HEK293T (cell line): Measurements from ENCODE around the gene MYO7A.
"Not testable (repeated sequence)": the region's sequence is repeated elsewhere in the genome, so short reads cannot be mapped to it uniquely, and the experiment has no call there.

Experiments
- CTCF ChIA-PET: fragments of 350-600 bp; formaldehyde crosslinking; extraction: SDS; loops from one replicate; lab custom pipeline; 2021; ENCODE audit warnings: antibody characterized with exemption, inconsistent platforms; lab: Yijun Ruan, JAX
- POLR2A ChIA-PET: fragments of 350-600 bp; formaldehyde crosslinking; extraction: SDS; loops from one replicate; lab custom pipeline; 2020; ENCODE audit warnings: antibody characterized with exemption, inconsistent platforms; lab: Yijun Ruan, JAX
- DNase-seq: peaks from one replicate; pipeline ENCODE4 v3.0.0; 2012; ENCODE audit warnings: mixed read lengths; ENCODE audit errors: extremely low spot score
- ARNT ChIP-seq: fragments of 450-650 bp; IDR thresholded peaks from 2 replicates; pipeline ENCODE4 v1.6.1; 2017; ENCODE audit warnings: mild to moderate bottlenecking
- BHLHE40 ChIP-seq: fragments of 450-650 bp; IDR thresholded peaks from 2 replicates; pipeline ENCODE4 v1.6.1; 2016; ENCODE audit warnings: mild to moderate bottlenecking, moderate library complexity, borderline replicate concordance
- CTBP1 ChIP-seq: fragments of 450-650 bp; IDR thresholded peaks from 2 replicates; pipeline ENCODE4 v1.6.1; 2016; ENCODE audit warnings: borderline replicate concordance
- ELF4 ChIP-seq: fragments of 450-650 bp; IDR thresholded peaks from 2 replicates; pipeline ENCODE4 v1.6.1; 2017; ENCODE audit warnings: antibody characterized with exemption
- FOXA1 ChIP-seq: fragments of 450-650 bp; IDR thresholded peaks from 2 replicates; pipeline ENCODE4 v1.6.1; 2016; ENCODE audit warnings: mild to moderate bottlenecking
- FOXK2 ChIP-seq: fragments of 450-650 bp; IDR thresholded peaks from 2 replicates; pipeline ENCODE4 v1.6.1; 2016; ENCODE audit warnings: mild to moderate bottlenecking
- FOXM1 ChIP-seq: fragments of 450-650 bp; IDR thresholded peaks from 2 replicates; pipeline ENCODE4 v1.6.1; 2017; ENCODE audit warnings: mild to moderate bottlenecking, borderline replicate concordance
- HDGF ChIP-seq: fragments of 450-650 bp; IDR thresholded peaks from 2 replicates; pipeline ENCODE4 v1.6.1; 2017; ENCODE audit warnings: antibody characterized with exemption, borderline replicate concordance
- L3MBTL2 ChIP-seq: fragments of 450-650 bp; conservative IDR thresholded peaks from 2 replicates; pipeline ENCODE4 v1.6.1; 2016; ENCODE audit warnings: mild to moderate bottlenecking
- LEF1 ChIP-seq: fragments of 450-650 bp; IDR thresholded peaks from 2 replicates; pipeline ENCODE4 v1.6.1; 2017; ENCODE audit warnings: mild to moderate bottlenecking, borderline replicate concordance
- NFRKB ChIP-seq: fragments of 450-650 bp; IDR thresholded peaks from 2 replicates; pipeline ENCODE4 v1.6.1; 2016; ENCODE audit warnings: mild to moderate bottlenecking, moderate library complexity
- SP1 ChIP-seq: fragments of 450-650 bp; IDR thresholded peaks from 2 replicates; pipeline ENCODE4 v1.6.1; 2017
- SUZ12 ChIP-seq: fragments of 450-650 bp; IDR thresholded peaks from 2 replicates; pipeline ENCODE4 v1.6.1; 2016; ENCODE audit warnings: mild to moderate bottlenecking
- TARDBP ChIP-seq: fragments of 450-650 bp; IDR thresholded peaks from 2 replicates; pipeline ENCODE4 v1.6.1; 2016
- ZNF384 ChIP-seq: fragments of 450-650 bp; IDR thresholded peaks from 2 replicates; pipeline ENCODE4 v1.6.1; 2016
- TF ChIP-seq, protein P1 (sequence below): fragments of 450-650 bp; IDR thresholded peaks from 2 replicates; pipeline ENCODE4 v1.6.1; 2016

Gene MYO7A

DNA sequence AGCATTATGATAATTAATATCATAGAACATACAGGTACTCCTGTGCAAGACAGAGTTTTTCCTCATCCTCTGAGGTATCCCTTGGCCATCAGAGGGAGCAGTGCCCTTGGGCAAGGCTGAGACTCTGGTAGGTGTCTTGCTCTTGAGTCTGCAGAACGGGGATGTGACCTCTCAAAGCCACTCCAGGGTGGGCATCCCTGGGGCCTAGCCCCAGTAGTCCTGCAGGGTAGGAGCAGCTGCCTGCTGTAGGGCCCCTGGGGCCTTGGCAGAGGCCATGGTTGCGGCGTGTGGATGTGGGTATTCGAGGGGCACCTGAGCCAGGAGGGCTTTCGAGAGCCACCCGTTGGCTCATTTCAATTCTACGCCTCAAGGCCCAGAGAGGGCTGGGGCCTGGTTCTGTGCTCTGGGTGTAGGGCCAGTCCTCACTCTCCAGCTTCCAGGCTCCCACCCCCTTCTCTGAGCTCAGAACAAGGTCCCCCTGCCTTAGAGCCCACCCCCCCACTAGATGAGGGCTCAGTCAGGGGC, 33.1 kb upstream of the MYO7A start:
- POLR2A ChIA-PET = no interaction called here
- CTCF ChIA-PET = interaction anchor here (0.6 to 1.0 kb wide), 4 partner anchors 8 to 91 kb away, joined by 3 to 5 read pairs (median 3); no protein-coding TSS in a partner anchor
- DNase-seq = no peak
- TF ChIP-seq NFRKB = no peak
- TF ChIP-seq FOXA1 = no peak
- TF ChIP-seq CTBP1 = no peak
- no peak for TF ChIP-seq ZNF384
- TF ChIP-seq, protein P1, sequence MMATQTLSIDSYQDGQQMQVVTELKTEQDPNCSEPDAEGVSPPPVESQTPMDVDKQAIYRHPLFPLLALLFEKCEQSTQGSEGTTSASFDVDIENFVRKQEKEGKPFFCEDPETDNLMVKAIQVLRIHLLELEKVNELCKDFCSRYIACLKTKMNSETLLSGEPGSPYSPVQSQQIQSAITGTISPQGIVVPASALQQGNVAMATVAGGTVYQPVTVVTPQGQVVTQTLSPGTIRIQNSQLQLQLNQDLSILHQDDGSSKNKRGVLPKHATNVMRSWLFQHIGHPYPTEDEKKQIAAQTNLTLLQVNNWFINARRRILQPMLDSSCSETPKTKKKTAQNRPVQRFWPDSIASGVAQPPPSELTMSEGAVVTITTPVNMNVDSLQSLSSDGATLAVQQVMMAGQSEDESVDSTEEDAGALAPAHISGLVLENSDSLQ = no peak
- no peak for TF ChIP-seq L3MBTL2
- TF ChIP-seq BHLHE40 = no peak
- no peak for TF ChIP-seq TARDBP
- no peak for TF ChIP-seq ELF4

DNA sequence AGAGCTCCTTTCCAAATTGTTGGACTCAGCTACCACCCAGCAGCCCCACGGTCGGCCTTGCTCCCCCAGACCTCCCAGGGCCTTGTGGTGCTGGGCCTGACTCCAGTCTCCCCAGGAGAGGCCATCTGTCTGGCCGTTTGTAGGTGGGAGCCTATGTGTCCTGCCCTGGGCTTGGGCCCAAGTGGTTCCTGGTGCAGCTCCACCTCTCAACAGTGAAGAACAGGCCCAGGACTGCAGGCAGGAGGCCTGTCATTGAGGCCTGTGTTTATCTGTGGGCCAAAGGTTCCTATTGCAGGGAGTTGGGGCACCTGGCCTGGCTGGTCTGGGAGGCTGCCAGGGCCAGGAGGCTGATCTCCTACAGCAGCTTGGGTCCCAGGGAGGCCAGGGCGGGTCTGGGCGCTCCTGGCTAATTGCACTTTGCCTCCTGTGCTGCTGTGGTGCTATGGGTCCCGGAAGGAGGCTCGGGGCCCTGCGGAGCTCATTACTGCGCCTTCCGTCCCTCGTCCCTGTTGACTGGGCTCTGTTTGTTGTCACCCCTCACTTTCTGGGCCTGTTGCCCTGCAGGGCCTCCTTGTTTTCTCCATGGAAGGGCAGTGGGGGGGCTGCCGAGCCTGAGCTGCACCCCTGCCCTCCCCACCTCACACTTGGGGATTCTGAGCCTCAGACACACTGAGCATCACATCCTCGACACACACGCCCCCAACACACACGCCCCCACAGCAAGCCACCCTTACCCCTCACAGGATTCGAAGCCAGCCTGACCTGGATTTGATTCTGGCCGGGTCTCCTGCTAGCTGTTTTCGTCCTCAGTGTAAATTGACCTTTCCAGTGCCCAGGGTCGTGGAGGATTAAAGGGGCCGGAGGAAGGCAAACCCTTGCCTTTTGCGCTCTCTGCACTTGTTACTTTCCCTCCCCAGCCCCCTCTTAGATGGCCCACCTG, 32.2 kb upstream of the MYO7A start:
- TF ChIP-seq L3MBTL2 (no peak), SP1 (no peak), ZNF384 (no peak), SUZ12 (no peak), BHLHE40 (no peak), TARDBP (no peak), ARNT (no peak), FOXK2 (no peak), HDGF (no peak), LEF1 (no peak), NFRKB (no peak), ELF4 (no peak), FOXM1 (no peak), CTBP1 (no peak)
- TF ChIP-seq, protein P1 = no peak
- CTCF ChIA-PET = interaction anchor here (0.6 to 1.0 kb wide), 3 partner anchors 9 to 90 kb away, joined by 3 to 5 read pairs (median 3); no protein-coding TSS in a partner anchor
- DNase-seq = no peak
- POLR2A ChIA-PET = no interaction called here

DNA sequence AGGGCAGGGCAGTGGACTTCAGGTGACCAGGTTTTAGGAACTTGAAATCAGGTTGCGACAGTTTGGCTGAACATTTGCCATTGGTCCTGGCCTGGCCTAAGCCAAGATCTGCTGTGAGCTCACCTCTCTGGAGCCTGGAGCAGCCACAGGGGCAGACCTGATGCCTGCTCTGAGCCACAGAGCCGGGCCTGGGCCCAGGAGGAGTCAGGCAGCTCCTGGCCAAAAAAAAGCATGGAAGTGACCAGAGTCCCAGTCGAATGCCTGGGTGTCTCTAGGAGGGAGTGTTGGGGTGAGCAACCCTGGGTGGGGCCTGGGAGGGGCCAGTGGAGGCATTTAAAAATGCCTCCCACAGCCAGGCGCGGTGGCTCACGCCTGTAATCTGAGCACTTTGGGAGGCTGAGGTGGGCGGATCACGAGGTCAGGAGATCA, 31.4 kb upstream of the MYO7A start:
- CTCF ChIA-PET = interaction anchor here (0.6 kb wide), 1 partner anchor 1145 kb away, joined by 4 read pairs; no protein-coding TSS in a partner anchor
- no peak for DNase-seq
- TF ChIP-seq BHLHE40 (no peak), HDGF (no peak), ARNT (no peak)
- TF ChIP-seq, protein P1 = no peak
- POLR2A ChIA-PET = no interaction called here

GRCh38 chr11:77097180-77097579, 30.9 kb upstream of the MYO7A start:
- DNase-seq, POLR2A ChIA-PET: not testable (repeated sequence)
- CTCF ChIA-PET = interaction anchor here (0.6 kb wide), 1 partner anchor 1146 kb away, joined by 4 read pairs; no protein-coding TSS in a partner anchor

- POLR2A ChIA-PET = no interaction called here
Observed at GRCh38 chr11:77100166-77101042, 27.6 kb upstream of the MYO7A start.

More at GRCh38 chr11:77100166-77101042, 27.6 kb upstream of the MYO7A start:
- CTCF ChIA-PET = interaction anchor here (1.0 kb wide), 1 partner anchor 9 kb away, joined by 3 read pairs; no protein-coding TSS in a partner anchor
- DNase-seq = no peak
- TF ChIP-seq SUZ12 = no peak
- no peak for TF ChIP-seq L3MBTL2
- TF ChIP-seq BHLHE40 = no peak
- TF ChIP-seq, protein P1 = no peak
- TF ChIP-seq NFRKB = no peak
- no peak for TF ChIP-seq CTBP1
- no peak for TF ChIP-seq FOXK2
